ENCODE measurements around the gene KIF6.

GRCh38 chr6:39568896-39569295, 156.3 kb downstream of the KIF6 start:
- no peak for TF ChIP-seq EZH2 (IDR thresholded peaks at IDR 0.05; ENCODE audit: borderline replicate concordance, low read length)
- TF ChIP-seq, protein P1, sequence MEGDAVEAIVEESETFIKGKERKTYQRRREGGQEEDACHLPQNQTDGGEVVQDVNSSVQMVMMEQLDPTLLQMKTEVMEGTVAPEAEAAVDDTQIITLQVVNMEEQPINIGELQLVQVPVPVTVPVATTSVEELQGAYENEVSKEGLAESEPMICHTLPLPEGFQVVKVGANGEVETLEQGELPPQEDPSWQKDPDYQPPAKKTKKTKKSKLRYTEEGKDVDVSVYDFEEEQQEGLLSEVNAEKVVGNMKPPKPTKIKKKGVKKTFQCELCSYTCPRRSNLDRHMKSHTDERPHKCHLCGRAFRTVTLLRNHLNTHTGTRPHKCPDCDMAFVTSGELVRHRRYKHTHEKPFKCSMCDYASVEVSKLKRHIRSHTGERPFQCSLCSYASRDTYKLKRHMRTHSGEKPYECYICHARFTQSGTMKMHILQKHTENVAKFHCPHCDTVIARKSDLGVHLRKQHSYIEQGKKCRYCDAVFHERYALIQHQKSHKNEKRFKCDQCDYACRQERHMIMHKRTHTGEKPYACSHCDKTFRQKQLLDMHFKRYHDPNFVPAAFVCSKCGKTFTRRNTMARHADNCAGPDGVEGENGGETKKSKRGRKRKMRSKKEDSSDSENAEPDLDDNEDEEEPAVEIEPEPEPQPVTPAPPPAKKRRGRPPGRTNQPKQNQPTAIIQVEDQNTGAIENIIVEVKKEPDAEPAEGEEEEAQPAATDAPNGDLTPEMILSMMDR (IDR thresholded peaks at IDR 0.05; ENCODE audit: low read length) = no peak

All from OCI-LY1 (cell line).